Erythroblast (primary cell): ENCODE results near the gene CLSTN2.

ENCODE experiments used
- DNase-seq, 2 experiments: peaks; one replicate each; lab custom pipeline; 2025; lab: John Stamatoyannopoulos, UW
- GATA1 ChIP-seq: IDR thresholded peaks from 2 replicates; pipeline ENCODE4 v1.6.1; 2011; ENCODE audit warnings: low read depth, mild to moderate bottlenecking, control low read depth, low read length, moderate library complexity
- POLR2A ChIP-seq: IDR thresholded peaks from 2 replicates; pipeline ENCODE4 v1.6.1; 2011; ENCODE audit warnings: mild to moderate bottlenecking, low read length

Gene CLSTN2

GRCh38 chr3:140427786-140428185 lies 492.8 kb downstream of the CLSTN2 start:
- no peak for TF ChIP-seq GATA1
- no peak for TF ChIP-seq POLR2A
- DNase-seq = no peak

GRCh38 chr3:140428380-140428779 lies 493.4 kb downstream of the CLSTN2 start:
- no peak for DNase-seq
- TF ChIP-seq POLR2A = no peak
- no peak for TF ChIP-seq GATA1

- TF ChIP-seq GATA1 (no peak), POLR2A (no peak)
- no peak for DNase-seq
These were observed 494.8 kb downstream of the CLSTN2 start for GRCh38 chr3:140429791-140430190.

- TF ChIP-seq POLR2A (no peak), GATA1 (no peak)
These were observed 495.5 kb downstream of the CLSTN2 start for GRCh38 chr3:140430494-140430893.

GRCh38 chr3:140432229-140432669 lies 497.3 kb downstream of the CLSTN2 start:
- no peak for TF ChIP-seq GATA1
- TF ChIP-seq POLR2A = no peak
- no peak for DNase-seq

More at GRCh38 chr3:140430494-140430893, 495.5 kb downstream of the CLSTN2 start:
- DNase-seq = no peak

- DNase-seq = no peak
- TF ChIP-seq POLR2A = no peak
- TF ChIP-seq GATA1 = no peak
These were observed 498.4 kb downstream of the CLSTN2 start for GRCh38 chr3:140433431-140433830.

GRCh38 chr3:140434261-140434905 lies 499.4 kb downstream of the CLSTN2 start:
- no peak for DNase-seq
- TF ChIP-seq GATA1 (no peak), POLR2A (no peak)

- TF ChIP-seq GATA1 (no peak), POLR2A (no peak)
- DNase-seq = no peak
These were observed 501.4 kb downstream of the CLSTN2 start for GRCh38 chr3:140436421-140436820.

GRCh38 chr3:140438736-140439470 lies 503.9 kb downstream of the CLSTN2 start:
- no peak for DNase-seq
- no peak for TF ChIP-seq GATA1
- no peak for TF ChIP-seq POLR2A

- no peak for DNase-seq
- no peak for TF ChIP-seq POLR2A
- no peak for TF ChIP-seq GATA1
These were observed 504.5 kb downstream of the CLSTN2 start for GRCh38 chr3:140439527-140439926.

GRCh38 chr3:140440446-140440845 lies 505.5 kb downstream of the CLSTN2 start:
- DNase-seq = no peak
- TF ChIP-seq POLR2A (no peak), GATA1 (no peak)

- DNase-seq = no peak
- TF ChIP-seq POLR2A (no peak), GATA1 (no peak)
These were observed 506.0 kb downstream of the CLSTN2 start for GRCh38 chr3:140441006-140441405.

GRCh38 chr3:140442621-140443020 lies 507.6 kb downstream of the CLSTN2 start:
- no peak for DNase-seq
- TF ChIP-seq POLR2A (no peak), GATA1 (no peak)

GRCh38 chr3:140443073-140443472 lies 508.1 kb downstream of the CLSTN2 start:
- no peak for DNase-seq

GRCh38 chr3:140443806-140444205 lies 508.8 kb downstream of the CLSTN2 start:
- TF ChIP-seq POLR2A = no peak
- no peak for TF ChIP-seq GATA1
- no peak for DNase-seq

More at GRCh38 chr3:140443073-140443472, 508.1 kb downstream of the CLSTN2 start:
- TF ChIP-seq POLR2A = no peak
- TF ChIP-seq GATA1 = no peak
